K562 (cell line): ENCODE measurements around the gene APOBEC3A. TPM values are rescaled to one million over a fixed set of nuclear protein-coding genes. Genes with fewer than 3 reads are reported as not detected.

Source experiments
- ARID3A ChIP-seq: IDR thresholded peaks from 2 replicates; pipeline ENCODE4 v1.6.1; 2012; ENCODE audit warnings: low read depth, low read length, improper control_type of control experiment, borderline replicate concordance
- CBX1 ChIP-seq: sonication (generic); IDR thresholded peaks from 2 replicates; pipeline ENCODE4 v1.6.1; 2016; ENCODE audit warnings: antibody characterized with exemption, low read depth, mild to moderate bottlenecking
- CBX2 ChIP-seq: fragments of 200-600 bp; sonication (generic); IDR thresholded peaks from one replicate; pipeline ENCODE4 v1.6.1; 2012; ENCODE audit warnings: mild to moderate bottlenecking, low read length, inconsistent platforms; ENCODE audit not compliant: insufficient read depth, poor library complexity, severe bottlenecking
- FOXK2 ChIP-seq, 2 experiments: fragments of 450-650 bp; IDR thresholded peaks in 1 of 2; conservative IDR thresholded peaks in 1 of 2; 2 replicates each; pipeline ENCODE4 v1.6.1; 2016; ENCODE audit warnings: low read depth in 2 of 2, mild to moderate bottlenecking in 1 of 2
- MYC ChIP-seq, 2 experiments: fragments of 250-450 bp in 1 of 2; sonication (Bioruptor Pico) in 1 of 2; IDR thresholded peaks; 2 replicates each; pipeline versions ENCODE4 v1.5.1 to v1.6.1; 2012 to 2021; ENCODE audit warnings: low read depth in 2 of 2, borderline replicate concordance in 1 of 2, improper control_type of control experiment in 1 of 2, low read length in 1 of 2, mild to moderate bottlenecking in 1 of 2, moderate library complexity in 1 of 2
- NKRF ChIP-seq: fragments of 450-650 bp; IDR thresholded peaks from 2 replicates; pipeline ENCODE4 v1.6.1; 2016; ENCODE audit warnings: borderline replicate concordance
- NR0B1 ChIP-seq: fragments of 450-650 bp; IDR thresholded peaks from one replicate; pipeline ENCODE4 v1.6.1; 2018; ENCODE audit warnings: mild to moderate bottlenecking, moderate library complexity; ENCODE audit not compliant: partially characterized antibody
- POLR3G ChIP-seq: IDR thresholded peaks from 2 replicates; pipeline ENCODE4 v1.6.1; 2011; ENCODE audit not compliant: insufficient read length, insufficient replicate concordance; ENCODE audit errors: extremely low read depth
- STAT5A ChIP-seq: IDR thresholded peaks from 2 replicates; pipeline ENCODE4 v1.6.1; 2012; ENCODE audit warnings: low read length, inconsistent platforms, borderline replicate concordance
- polyA plus RNA-seq, 8 experiments: library from polyadenylated mRNA; depleted of rRNA in 4 of 8; stranded (reverse) in 5 of 8; unstranded in 3 of 8; fragments of >200 nt; fragmentation: Nextera tagmentation in 2 of 8; fragmentation: Illumina TruSeq in 1 of 8; extraction: Ambion mirVana in 2 of 8; extraction: Trizol in 1 of 8; gene quantifications; 2 replicates each; pipeline versions ENCODE4 v1.2.1 to v1.2.3, GENCODE V29; 2011 to 2014; ENCODE audit warnings: inconsistent platforms in 1 of 8, missing spikeins in 1 of 8
- total RNA-seq, 7 experiments: library from RNA; depleted of rRNA in 6 of 7; stranded (reverse); fragments of >200 nt in 6 of 7; fragmentation: Illumina TruSeq in 2 of 7; extraction: Trizol in 2 of 7; gene quantifications; 2 replicates each; pipeline versions ENCODE4 v1.2.1 to v1.2.3, GENCODE V29; 2011 to 2021; ENCODE audit warnings: low replicate concordance in 1 of 7
- TF ChIP-seq, protein P1 (sequence below): sonication (generic); formaldehyde crosslinking; IDR thresholded peaks from 2 replicates; pipeline ENCODE4 v1.8.1; 2023; ENCODE audit warnings: mild to moderate bottlenecking, missing genetic modification reagents
- TF ChIP-seq, protein P2 (sequence below), 2 experiments: IDR thresholded peaks in 1 of 2; conservative IDR thresholded peaks in 1 of 2; 2 replicates each; pipeline ENCODE4 v1.6.1; 2016; ENCODE audit warnings: low read depth in 2 of 2, mild to moderate bottlenecking in 1 of 2, missing compliant biosample characterization in 1 of 2, missing genetic modification characterization in 1 of 2, moderate library complexity in 1 of 2
- TF ChIP-seq, protein P3 (sequence below): fragments of 250-450 bp; sonication (Bioruptor Pico); IDR thresholded peaks from 2 replicates; pipeline ENCODE4 v1.8.0; 2022; ENCODE audit warnings: moderate library complexity, mild to moderate bottlenecking, inconsistent platforms

Gene APOBEC3A
- total and polyA plus RNA-seq, 9 of the 15 experiments (the other 6 are each of a cell fraction or from before 2014, with no cell fraction given): 0.04 TPM; not detected in 8

DNA sequence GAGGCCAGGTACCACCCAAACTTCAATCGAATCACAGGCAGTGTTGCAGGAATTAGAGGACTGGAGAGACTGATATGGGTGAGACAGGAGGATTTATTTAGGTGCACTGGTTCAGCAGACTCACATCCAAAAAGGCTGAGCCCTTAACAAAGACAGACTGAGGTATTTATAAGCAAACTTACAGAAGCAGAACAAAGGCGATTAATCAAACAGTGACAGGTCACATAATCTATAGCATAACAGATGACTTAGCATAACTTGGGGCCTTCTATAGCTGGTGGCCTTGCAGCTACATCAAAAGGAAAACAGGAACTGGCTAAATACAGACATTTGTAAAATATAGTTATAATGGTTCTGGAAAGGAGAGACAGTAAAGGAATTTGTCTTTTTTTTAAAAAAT is 26.8 kb downstream of the APOBEC3A start (continued):
- TF ChIP-seq, protein P1, sequence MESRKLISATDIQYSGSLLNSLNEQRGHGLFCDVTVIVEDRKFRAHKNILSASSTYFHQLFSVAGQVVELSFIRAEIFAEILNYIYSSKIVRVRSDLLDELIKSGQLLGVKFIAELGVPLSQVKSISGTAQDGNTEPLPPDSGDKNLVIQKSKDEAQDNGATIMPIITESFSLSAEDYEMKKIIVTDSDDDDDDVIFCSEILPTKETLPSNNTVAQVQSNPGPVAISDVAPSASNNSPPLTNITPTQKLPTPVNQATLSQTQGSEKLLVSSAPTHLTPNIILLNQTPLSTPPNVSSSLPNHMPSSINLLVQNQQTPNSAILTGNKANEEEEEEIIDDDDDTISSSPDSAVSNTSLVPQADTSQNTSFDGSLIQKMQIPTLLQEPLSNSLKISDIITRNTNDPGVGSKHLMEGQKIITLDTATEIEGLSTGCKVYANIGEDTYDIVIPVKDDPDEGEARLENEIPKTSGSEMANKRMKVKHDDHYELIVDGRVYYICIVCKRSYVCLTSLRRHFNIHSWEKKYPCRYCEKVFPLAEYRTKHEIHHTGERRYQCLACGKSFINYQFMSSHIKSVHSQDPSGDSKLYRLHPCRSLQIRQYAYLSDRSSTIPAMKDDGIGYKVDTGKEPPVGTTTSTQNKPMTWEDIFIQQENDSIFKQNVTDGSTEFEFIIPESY: no peak
- TF ChIP-seq, protein P2, sequence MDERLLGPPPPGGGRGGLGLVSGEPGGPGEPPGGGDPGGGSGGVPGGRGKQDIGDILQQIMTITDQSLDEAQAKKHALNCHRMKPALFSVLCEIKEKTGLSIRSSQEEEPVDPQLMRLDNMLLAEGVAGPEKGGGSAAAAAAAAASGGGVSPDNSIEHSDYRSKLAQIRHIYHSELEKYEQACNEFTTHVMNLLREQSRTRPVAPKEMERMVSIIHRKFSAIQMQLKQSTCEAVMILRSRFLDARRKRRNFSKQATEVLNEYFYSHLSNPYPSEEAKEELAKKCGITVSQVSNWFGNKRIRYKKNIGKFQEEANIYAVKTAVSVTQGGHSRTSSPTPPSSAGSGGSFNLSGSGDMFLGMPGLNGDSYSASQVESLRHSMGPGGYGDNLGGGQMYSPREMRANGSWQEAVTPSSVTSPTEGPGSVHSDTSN (CRISPR knock-in tag; IDR thresholded peaks at IDR 0.05; ENCODE audit: low read depth): peak; percentile 79
- TF ChIP-seq, protein P2 (tag; conservative IDR thresholded peaks at IDR 0.05; ENCODE audit: low read depth): peak; percentile 95
- TF ChIP-seq NR0B1 (no peak), CBX2 (no peak), CBX1 (0 out of 2 replicates have a peak, but pooled peaks have one; percentile 42), STAT5A (no peak), FOXK2 (conservative IDR thresholded peaks at IDR 0.05 in 1 of 2, IDR thresholded peaks at IDR 0.05 in 1 of 2; ENCODE audit: low read depth in 2 of 2) (0 out of 4 replicates have a peak, but pooled peaks of 1 of the 2 experiments have one; percentile 33), POLR3G (no peak), NKRF (no peak), ARID3A (peak; percentile 79; the same call in 1 of the 2 replicates), MYC (IDR thresholded peaks at IDR 0.05; ENCODE audit: low read depth, low read length) (no peak), MYC (CRISPR knock-in tag; IDR thresholded peaks at IDR 0.05; ENCODE audit: borderline replicate concordance, low read depth) (no peak)
- TF ChIP-seq, protein P3, sequence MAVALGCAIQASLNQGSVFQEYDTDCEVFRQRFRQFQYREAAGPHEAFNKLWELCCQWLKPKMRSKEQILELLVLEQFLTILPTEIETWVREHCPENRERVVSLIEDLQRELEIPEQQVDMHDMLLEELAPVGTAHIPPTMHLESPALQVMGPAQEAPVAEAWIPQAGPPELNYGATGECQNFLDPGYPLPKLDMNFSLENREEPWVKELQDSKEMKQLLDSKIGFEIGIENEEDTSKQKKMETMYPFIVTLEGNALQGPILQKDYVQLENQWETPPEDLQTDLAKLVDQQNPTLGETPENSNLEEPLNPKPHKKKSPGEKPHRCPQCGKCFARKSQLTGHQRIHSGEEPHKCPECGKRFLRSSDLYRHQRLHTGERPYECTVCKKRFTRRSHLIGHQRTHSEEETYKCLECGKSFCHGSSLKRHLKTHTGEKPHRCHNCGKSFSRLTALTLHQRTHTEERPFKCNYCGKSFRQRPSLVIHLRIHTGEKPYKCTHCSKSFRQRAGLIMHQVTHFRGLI (CRISPR knock-in tag): no peak
